Measurements from ENCODE around the gene GJB3. TPM values are rescaled to one million over a fixed set of nuclear protein-coding genes. Genes with fewer than 3 reads are reported as not detected.

Gene GJB3
- total RNA-seq, 1 experiment from 2014 or later, result 0.96 TPM

DNA sequence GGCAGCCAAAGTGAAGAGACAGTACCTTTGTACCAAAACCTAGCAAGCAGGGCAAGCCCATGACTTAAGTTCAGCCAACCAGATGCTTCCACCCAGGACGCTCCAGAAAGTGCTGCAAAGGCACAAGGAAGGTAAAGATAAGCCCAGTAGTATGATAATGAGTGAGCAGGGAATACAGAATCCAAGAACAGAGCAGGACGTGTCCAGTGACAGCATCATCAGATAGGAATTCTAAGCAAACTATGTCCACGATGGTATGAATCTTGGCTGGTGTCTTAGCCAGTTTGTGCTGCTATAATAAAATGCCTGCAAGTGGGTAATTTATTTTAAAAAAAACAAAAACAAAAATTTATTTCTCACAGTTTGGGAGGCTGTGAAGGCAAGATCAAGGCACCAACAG lies 25.4 kb downstream of the GJB3 start:
- Histone ChIP-seq H3K79me1 (ENCODE audit: insufficient read depth, low read depth, low read length, poor library complexity, severe bottlenecking) (no peaks in the 10 kb centered on the region), H3K14ac (ENCODE audit: insufficient read depth, low read length) (no peak overlapping the region), H2BK5ac (ENCODE audit: insufficient read length, low read length) (no peak overlapping the region), H4K20me1 (ENCODE audit: control insufficient read depth, insufficient read depth, insufficient read length) (no peaks in the 10 kb centered on the region), H3K79me2 (ENCODE audit: insufficient read depth, low read length) (no peaks in the 10 kb centered on the region), H3K23ac (ENCODE audit: insufficient read length, low read depth, low read length) (no peak overlapping the region), H2BK12ac (ENCODE audit: insufficient read length, low read depth, low read length) (no peak overlapping the region), H3K9ac (ENCODE audit: extremely low read depth, insufficient read length, low read length) (no peak overlapping the region), H3K27ac (ENCODE audit: insufficient read length, low read depth, low read length) (no peak overlapping the region), H2BK15ac (ENCODE audit: low read depth, low read length) (no peak overlapping the region), H2AK5ac (ENCODE audit: insufficient read length, low read length) (no peak overlapping the region), H2BK20ac (ENCODE audit: low read depth, low read length, poor library complexity, severe bottlenecking) (no peak overlapping the region), H4K8ac (replicated peaks; ENCODE audit: insufficient read length, low read depth, low read length) (no peak overlapping the region), H3T11ph (ENCODE audit: low read length) (no peak overlapping the region), H4K91ac (ENCODE audit: insufficient read length, low read depth, low read length) (no peak overlapping the region), H4K5ac (ENCODE audit: insufficient read length, low read depth, low read length) (no peak overlapping the region), H2BK120ac (ENCODE audit: low read depth, low read length, poor library complexity, severe bottlenecking) (no peak overlapping the region), H3K23me2 (ENCODE audit: insufficient read length, low read depth, low read length, poor library complexity, severe bottlenecking) (no peaks in the 10 kb centered on the region), H3K4me2 (ENCODE audit: insufficient read depth, insufficient read length, low read length) (no peak overlapping the region), H3K18ac (ENCODE audit: insufficient read length, low read depth, low read length) (no peak overlapping the region), H3K27me3 (ENCODE audit: insufficient read depth, low read length) (no peaks in the 10 kb centered on the region), H2AFZ (ENCODE audit: low read length) (no peak overlapping the region), H3K9me3 (ENCODE audit: control insufficient read depth, low read depth, low read length) (no peaks in the 10 kb centered on the region), H3K4ac (ENCODE audit: low read depth, low read length) (no peak overlapping the region), H3K56ac (ENCODE audit: insufficient read length, low read depth, low read length) (no peak overlapping the region), H3K4me1 (ENCODE audit: insufficient read depth, low read length) (no peaks in the 10 kb centered on the region)
- peaks cover 0 to 3% of the 10 kb centered on the region in 2 experiments; a peak in 3 of 5 replicates for H3K9me3 Mint-ChIP-seq
- no peak overlapping the region for H3K4me3 Mint-ChIP-seq
- peaks cover 8% of the 10 kb centered on the region for H3K27me3 Mint-ChIP-seq (ENCODE audit: low read depth)
- no CpG with 5 or more reads among the region's 3 CpGs for whole genome bisulfite sequencing (ENCODE audit: extremely low coverage, insufficient read length, low lambda C conversion rate)
- no peak overlapping the region for H3K27ac Mint-ChIP-seq
- H3K4me1 Mint-ChIP-seq, result no peaks in the 10 kb centered on the region
- no peak for DNase-seq
- TF ChIP-seq, protein P1, sequence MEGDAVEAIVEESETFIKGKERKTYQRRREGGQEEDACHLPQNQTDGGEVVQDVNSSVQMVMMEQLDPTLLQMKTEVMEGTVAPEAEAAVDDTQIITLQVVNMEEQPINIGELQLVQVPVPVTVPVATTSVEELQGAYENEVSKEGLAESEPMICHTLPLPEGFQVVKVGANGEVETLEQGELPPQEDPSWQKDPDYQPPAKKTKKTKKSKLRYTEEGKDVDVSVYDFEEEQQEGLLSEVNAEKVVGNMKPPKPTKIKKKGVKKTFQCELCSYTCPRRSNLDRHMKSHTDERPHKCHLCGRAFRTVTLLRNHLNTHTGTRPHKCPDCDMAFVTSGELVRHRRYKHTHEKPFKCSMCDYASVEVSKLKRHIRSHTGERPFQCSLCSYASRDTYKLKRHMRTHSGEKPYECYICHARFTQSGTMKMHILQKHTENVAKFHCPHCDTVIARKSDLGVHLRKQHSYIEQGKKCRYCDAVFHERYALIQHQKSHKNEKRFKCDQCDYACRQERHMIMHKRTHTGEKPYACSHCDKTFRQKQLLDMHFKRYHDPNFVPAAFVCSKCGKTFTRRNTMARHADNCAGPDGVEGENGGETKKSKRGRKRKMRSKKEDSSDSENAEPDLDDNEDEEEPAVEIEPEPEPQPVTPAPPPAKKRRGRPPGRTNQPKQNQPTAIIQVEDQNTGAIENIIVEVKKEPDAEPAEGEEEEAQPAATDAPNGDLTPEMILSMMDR (conservative IDR thresholded peaks at IDR 0.05), result no peak
- H3K36me3 Mint-ChIP-seq (ENCODE audit: insufficient read depth in 1 of 3, low read depth in 3 of 3), result no peaks in the 10 kb centered on the region
